ENCODE measurements around the gene IQSEC1. TPM values are rescaled to one million over a fixed set of nuclear protein-coding genes. Genes with fewer than 3 reads are reported as not detected.

IQSEC1 gene
- total and polyA plus RNA-seq, 9 of the 15 experiments (the other 6 are each of a cell fraction or from before 2014, with no cell fraction given) = 0.56 to 39.0 (median 6.8) TPM

- TF ChIP-seq ZBTB26 (CRISPR knock-in tag; IDR thresholded peaks at IDR 0.05) = no peak
- no peak for TF ChIP-seq SMARCA4 (IDR thresholded peaks at IDR 0.05)
- TF ChIP-seq CC2D1A (IDR thresholded peaks at IDR 0.05) = peak; percentile 71
- TF ChIP-seq, protein P1, sequence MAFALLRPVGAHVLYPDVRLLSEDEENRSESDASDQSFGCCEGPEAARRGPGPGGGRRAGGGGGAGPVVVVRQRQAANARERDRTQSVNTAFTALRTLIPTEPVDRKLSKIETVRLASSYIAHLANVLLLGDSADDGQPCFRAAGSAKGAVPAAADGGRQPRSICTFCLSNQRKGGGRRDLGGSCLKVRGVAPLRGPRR (CRISPR knock-in tag; IDR thresholded peaks at IDR 0.05) = no peak
- TF ChIP-seq NFE2L1 (tag; IDR thresholded peaks at IDR 0.05; ENCODE audit: borderline replicate concordance, low read depth) = no peak
- no peak for TF ChIP-seq FOSL1 (tag; conservative IDR thresholded peaks at IDR 0.05)
- no peak for TF ChIP-seq RBM39 (optimal IDR thresholded peaks at IDR 0.05; ENCODE audit: low read depth, low read length)
- no peak for TF ChIP-seq BRCA1 (IDR thresholded peaks at IDR 0.05)
- no peak for TF ChIP-seq BRCA1 (CRISPR knock-in tag; IDR thresholded peaks at IDR 0.05)
- no peak for TF ChIP-seq MITF (IDR thresholded peaks at IDR 0.05)
- no peak for TF ChIP-seq PURB (CRISPR knock-in tag; IDR thresholded peaks at IDR 0.05; ENCODE audit: low read depth)
- TF ChIP-seq ZNF347 (CRISPR knock-in tag; IDR thresholded peaks at IDR 0.05; ENCODE audit: low read depth) = no peak
- TF ChIP-seq ZNF830 (CRISPR knock-in tag; IDR thresholded peaks at IDR 0.05) = no peak
- no peak for TF ChIP-seq SMAD2 (IDR thresholded peaks at IDR 0.05; ENCODE audit: low read depth, low read length)
- no peak for TF ChIP-seq PHF20 (IDR thresholded peaks at IDR 0.05; ENCODE audit: partially characterized antibody)
- TF ChIP-seq MTA1 (IDR thresholded peaks at IDR 0.05; ENCODE audit: borderline replicate concordance) = no peak
- peak; percentile 60 for TF ChIP-seq PRDM10 (IDR thresholded peaks at IDR 0.05; ENCODE audit: partially characterized antibody)
- TF ChIP-seq, protein P2, sequence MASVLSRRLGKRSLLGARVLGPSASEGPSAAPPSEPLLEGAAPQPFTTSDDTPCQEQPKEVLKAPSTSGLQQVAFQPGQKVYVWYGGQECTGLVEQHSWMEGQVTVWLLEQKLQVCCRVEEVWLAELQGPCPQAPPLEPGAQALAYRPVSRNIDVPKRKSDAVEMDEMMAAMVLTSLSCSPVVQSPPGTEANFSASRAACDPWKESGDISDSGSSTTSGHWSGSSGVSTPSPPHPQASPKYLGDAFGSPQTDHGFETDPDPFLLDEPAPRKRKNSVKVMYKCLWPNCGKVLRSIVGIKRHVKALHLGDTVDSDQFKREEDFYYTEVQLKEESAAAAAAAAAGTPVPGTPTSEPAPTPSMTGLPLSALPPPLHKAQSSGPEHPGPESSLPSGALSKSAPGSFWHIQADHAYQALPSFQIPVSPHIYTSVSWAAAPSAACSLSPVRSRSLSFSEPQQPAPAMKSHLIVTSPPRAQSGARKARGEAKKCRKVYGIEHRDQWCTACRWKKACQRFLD (CRISPR knock-in tag; IDR thresholded peaks at IDR 0.05) = no peak
These were observed 182.4 kb downstream of the IQSEC1 start (continued) for GRCh38 chr3:12890610-12891390.
